Hepatocyte (in vitro differentiated cells): ENCODE measurements around the gene FAM53C. TPM values are rescaled to one million over a fixed set of nuclear protein-coding genes. Genes with fewer than 3 reads are reported as not detected.
A peak's percentile ranks its signal among the peaks of the same experiment; 100 is the strongest.

Experiments used
- DNase-seq: peaks from one replicate; pipeline ENCODE4 v3.0.0-alpha.2; 2016; ENCODE audit warnings: low spot score
- H2AFZ ChIP-seq: fragments of 200-600 bp; sonication (generic); 2 replicates; pipeline ENCODE4 v1.6.0; 2016; ENCODE audit warnings: antibody characterized with exemption, mild to moderate bottlenecking
- H3K27ac ChIP-seq: fragments of 200-600 bp; sonication (generic); 2 replicates; pipeline ENCODE4 v1.5.1; 2016; ENCODE audit warnings: mild to moderate bottlenecking
- H3K27me3 ChIP-seq: fragments of 200-600 bp; sonication (generic); 2 replicates; pipeline ENCODE4 v1.6.1; 2016
- H3K36me3 ChIP-seq: fragments of 200-600 bp; sonication (generic); replicated peaks from 2 replicates; pipeline ENCODE4 v1.5.1; 2016; ENCODE audit warnings: low read depth; ENCODE audit not compliant: insufficient read depth
- H3K4me1 ChIP-seq: fragments of 200-600 bp; sonication (generic); 2 replicates; pipeline ENCODE4 v1.5.1; 2016; ENCODE audit warnings: mild to moderate bottlenecking, moderate library complexity; ENCODE audit not compliant: insufficient read depth
- H3K4me2 ChIP-seq: fragments of 200-600 bp; sonication (generic); 2 replicates; pipeline ENCODE4 v1.6.0; 2016
- H3K4me3 ChIP-seq: fragments of 200-600 bp; sonication (generic); 2 replicates; pipeline ENCODE4 v1.5.1; 2016; ENCODE audit warnings: mild to moderate bottlenecking
- H3K79me2 ChIP-seq: fragments of 200-600 bp; sonication (generic); 2 replicates; pipeline ENCODE4 v1.6.0; 2017; ENCODE audit warnings: mild to moderate bottlenecking
- H3K9me2 ChIP-seq: fragments of 200-600 bp; sonication (generic); replicated peaks from 2 replicates; pipeline ENCODE4 v1.6.0; 2017; ENCODE audit warnings: mild to moderate bottlenecking; ENCODE audit not compliant: insufficient read depth
- H3K9me3 ChIP-seq: fragments of 200-600 bp; sonication (generic); 2 replicates; pipeline ENCODE4 v1.5.1; 2016; ENCODE audit warnings: low read depth, mild to moderate bottlenecking
- H4K20me1 ChIP-seq: fragments of 200-600 bp; sonication (generic); 2 replicates; pipeline ENCODE4 v1.6.0; 2016; ENCODE audit warnings: mild to moderate bottlenecking; ENCODE audit not compliant: insufficient read depth, poor library complexity, severe bottlenecking
- EZH2 ChIP-seq: fragments of 200-600 bp; sonication (generic); IDR thresholded peaks from 2 replicates; pipeline ENCODE4 v1.6.1; 2016; ENCODE audit warnings: antibody characterized with exemption, mild to moderate bottlenecking, borderline replicate concordance
- EZH2phosphoT487 ChIP-seq: fragments of 200-600 bp; sonication (generic); IDR thresholded peaks from one replicate; pipeline ENCODE4 v1.6.1; 2018; ENCODE audit warnings: antibody characterized with exemption, mild to moderate bottlenecking, low read depth, moderate library complexity; ENCODE audit not compliant: unreplicated experiment, severe bottlenecking
- WGBS: methylation state at CpG from one replicate; pipeline ENCODE4 v1.1.6; 2016; ENCODE audit warnings: low lambda C conversion rate; ENCODE audit errors: missing lambda C conversion rate; 5-methylcytosine and 5-hydroxymethylcytosine counted together
- polyA plus RNA-seq: library from polyadenylated mRNA; unstranded; fragments of >200 nt; fragmentation: Nextera tagmentation; extraction: Ambion mirVana; gene quantifications from 2 replicates; pipeline ENCODE4 v1.2.1, GENCODE V29; 2016
- total RNA-seq: library from RNA; depleted of rRNA; stranded (reverse); fragments of >200 nt; gene quantifications from 2 replicates; pipeline ENCODE4 v1.2.3, GENCODE V29; 2014
- TF ChIP-seq, protein P1 (sequence below): fragments of 200-600 bp; sonication (generic); IDR thresholded peaks from 2 replicates; pipeline ENCODE4 v1.5.1; 2016; ENCODE audit warnings: antibody characterized with exemption, mild to moderate bottlenecking; ENCODE audit not compliant: poor library complexity

Gene FAM53C
- total and polyA plus RNA-seq, 2 experiments from 2014 or later: 27.4 to 33.6 TPM

DNA sequence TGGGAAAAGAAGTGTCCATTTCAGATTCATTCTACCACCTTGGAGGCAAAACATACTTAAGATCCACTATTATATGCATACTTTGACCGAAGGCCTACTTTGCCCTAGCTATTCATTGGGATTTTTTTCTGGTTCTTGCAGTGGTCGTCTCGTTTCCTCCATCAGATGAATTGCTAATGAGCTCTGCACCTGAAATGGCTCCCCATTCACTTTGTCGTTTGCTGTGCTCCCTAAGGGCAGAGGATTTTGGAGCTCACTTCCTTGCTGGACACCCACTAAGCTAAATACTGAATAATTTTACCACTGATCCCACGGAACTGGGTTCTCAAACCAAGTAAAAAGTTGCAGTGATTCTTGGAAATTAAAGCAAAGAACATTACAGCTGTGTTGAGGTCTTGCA lies 16.3 kb downstream of the FAM53C start:
- peak overlapping the region; percentile 90 for H3K4me2 ChIP-seq
- no peaks in the 10 kb centered on the region for H3K9me3 ChIP-seq
- no peaks in the 10 kb centered on the region for H3K27me3 ChIP-seq
- peaks cover 12% of the 10 kb centered on the region for H3K4me1 ChIP-seq
- peak overlapping the region; percentile 98 for H3K4me3 ChIP-seq
- DNase-seq: no peak
- no peaks in the 10 kb centered on the region for H3K9me2 ChIP-seq
- H3K36me3 ChIP-seq: no peaks in the 10 kb centered on the region
- WGBS: 20% methylated on average over 5 of the region's 5 CpGs
- TF ChIP-seq EZH2phosphoT487: no peak
- TF ChIP-seq EZH2: no peak
- TF ChIP-seq, protein P1, sequence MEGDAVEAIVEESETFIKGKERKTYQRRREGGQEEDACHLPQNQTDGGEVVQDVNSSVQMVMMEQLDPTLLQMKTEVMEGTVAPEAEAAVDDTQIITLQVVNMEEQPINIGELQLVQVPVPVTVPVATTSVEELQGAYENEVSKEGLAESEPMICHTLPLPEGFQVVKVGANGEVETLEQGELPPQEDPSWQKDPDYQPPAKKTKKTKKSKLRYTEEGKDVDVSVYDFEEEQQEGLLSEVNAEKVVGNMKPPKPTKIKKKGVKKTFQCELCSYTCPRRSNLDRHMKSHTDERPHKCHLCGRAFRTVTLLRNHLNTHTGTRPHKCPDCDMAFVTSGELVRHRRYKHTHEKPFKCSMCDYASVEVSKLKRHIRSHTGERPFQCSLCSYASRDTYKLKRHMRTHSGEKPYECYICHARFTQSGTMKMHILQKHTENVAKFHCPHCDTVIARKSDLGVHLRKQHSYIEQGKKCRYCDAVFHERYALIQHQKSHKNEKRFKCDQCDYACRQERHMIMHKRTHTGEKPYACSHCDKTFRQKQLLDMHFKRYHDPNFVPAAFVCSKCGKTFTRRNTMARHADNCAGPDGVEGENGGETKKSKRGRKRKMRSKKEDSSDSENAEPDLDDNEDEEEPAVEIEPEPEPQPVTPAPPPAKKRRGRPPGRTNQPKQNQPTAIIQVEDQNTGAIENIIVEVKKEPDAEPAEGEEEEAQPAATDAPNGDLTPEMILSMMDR: no peak
- H3K79me2 ChIP-seq: peaks cover 65% of the 10 kb centered on the region
- H2AFZ ChIP-seq: no peak overlapping the region
- peaks cover 38% of the 10 kb centered on the region for H4K20me1 ChIP-seq
- peak overlapping the region; percentile 99 for H3K27ac ChIP-seq

DNA sequence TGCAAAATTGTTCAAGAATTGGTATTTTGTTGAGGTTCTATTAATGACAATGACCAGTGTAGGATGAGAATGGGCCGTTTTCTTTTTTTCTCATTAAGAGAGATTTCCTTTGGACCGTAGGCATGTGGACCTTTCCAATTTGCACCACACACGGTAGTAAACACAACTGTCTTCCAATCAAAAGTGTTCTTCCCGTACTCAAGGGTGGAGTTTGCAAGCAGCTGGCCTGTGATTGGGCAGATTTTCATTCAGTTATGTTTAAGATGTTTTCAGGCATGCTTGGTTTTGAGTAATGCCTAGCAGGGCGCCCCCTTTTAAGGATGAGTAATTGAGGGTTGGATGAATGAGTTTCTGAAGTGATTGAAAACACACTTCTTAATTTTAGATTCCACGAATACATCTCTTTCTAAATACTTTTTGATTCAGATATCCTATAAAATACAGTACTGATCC lies 16.9 kb downstream of the FAM53C start:
- Histone ChIP-seq H3K4me2 (peak overlapping the region; percentile 90), H3K9me3 (no peaks in the 10 kb centered on the region), H3K36me3 (no peaks in the 10 kb centered on the region), H3K4me3 (peak overlapping the region; percentile 98), H3K4me1 (peaks cover 12% of the 10 kb centered on the region), H3K27me3 (no peaks in the 10 kb centered on the region), H3K79me2 (peaks cover 70% of the 10 kb centered on the region), H3K9me2 (no peaks in the 10 kb centered on the region), H4K20me1 (peaks cover 44% of the 10 kb centered on the region), H2AFZ (no peak overlapping the region), H3K27ac (peak overlapping the region; percentile 99)
- WGBS: 46% methylated on average over 6 of the region's 6 CpGs
- TF ChIP-seq, protein P1: no peak
- no peak for TF ChIP-seq EZH2
- no peak for TF ChIP-seq EZH2phosphoT487
- DNase-seq: peak; percentile 34

DNA sequence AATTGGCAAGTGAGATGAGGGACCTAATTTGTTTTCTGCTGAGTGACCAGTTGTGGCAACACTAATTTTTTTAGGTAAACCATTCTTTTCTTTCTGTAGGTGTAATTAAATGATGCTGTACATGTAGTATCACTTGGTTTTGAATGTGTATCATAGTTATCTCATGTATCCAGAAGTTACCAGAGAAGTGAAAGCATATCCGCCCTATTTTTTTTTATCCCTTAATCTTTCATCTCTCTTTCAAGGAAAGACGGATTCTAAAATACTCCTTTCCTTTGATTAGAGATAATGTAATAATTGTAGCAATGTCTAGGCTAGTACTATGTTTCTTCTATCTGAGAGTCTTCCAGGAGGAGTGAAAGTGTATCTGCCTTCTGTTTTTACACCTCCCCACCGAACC lies 21.6 kb downstream of the FAM53C start:
- Histone ChIP-seq H3K4me2 (no peak overlapping the region), H3K36me3 (no peaks in the 10 kb centered on the region), H3K27me3 (no peaks in the 10 kb centered on the region), H2AFZ (no peak overlapping the region), H3K9me3 (no peaks in the 10 kb centered on the region), H4K20me1 (peaks cover 80% of the 10 kb centered on the region), H3K27ac (no peak overlapping the region), H3K4me1 (peaks cover 7% of the 10 kb centered on the region), H3K79me2 (peaks cover 100% of the 10 kb centered on the region), H3K9me2 (no peaks in the 10 kb centered on the region), H3K4me3 (no peak overlapping the region)
- TF ChIP-seq EZH2: no peak
- no peak for DNase-seq
- WGBS: 93% methylated on average over 3 of the region's 3 CpGs

DNA sequence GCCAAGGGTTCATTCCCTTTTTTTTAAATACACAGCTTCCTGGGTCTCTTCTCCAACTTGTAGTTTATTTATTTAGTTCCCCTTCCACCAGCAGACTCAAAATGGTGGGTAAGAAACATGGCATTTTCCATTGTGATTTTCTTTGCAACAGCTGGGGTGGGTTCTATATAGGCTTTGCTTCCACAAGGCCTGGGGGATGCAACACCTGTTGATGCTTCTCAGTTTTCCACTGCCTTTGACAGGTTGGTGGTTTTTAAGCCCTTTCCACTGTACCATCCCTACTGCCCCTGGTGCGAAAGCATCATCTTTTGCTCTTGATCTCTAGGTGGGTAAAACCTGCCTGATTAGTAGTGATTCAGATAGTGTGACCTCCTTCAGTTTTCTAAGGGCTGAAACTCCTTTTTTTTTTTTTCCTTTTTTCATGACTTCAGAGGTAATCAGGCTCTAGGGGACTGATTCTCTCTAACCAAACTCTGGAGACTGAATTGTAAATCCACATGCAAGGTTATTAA lies 22.9 kb downstream of the FAM53C start:
- H3K4me1 ChIP-seq: no peaks in the 10 kb centered on the region
- H3K4me2 ChIP-seq: no peak overlapping the region
- H4K20me1 ChIP-seq: peaks cover 85% of the 10 kb centered on the region
- no peak overlapping the region for H2AFZ ChIP-seq
- H3K27ac ChIP-seq: no peak overlapping the region
- no peak overlapping the region for H3K4me3 ChIP-seq
- 95% methylated on average over 1 of the region's 1 CpG for WGBS
- TF ChIP-seq, protein P1: no peak
- TF ChIP-seq EZH2phosphoT487 (no peak), EZH2 (no peak)
- H3K9me2 ChIP-seq: no peaks in the 10 kb centered on the region
- no peak for DNase-seq
- peaks cover 100% of the 10 kb centered on the region for H3K79me2 ChIP-seq
- H3K27me3 ChIP-seq: no peaks in the 10 kb centered on the region
- H3K36me3 ChIP-seq: no peaks in the 10 kb centered on the region
- no peaks in the 10 kb centered on the region for H3K9me3 ChIP-seq
